Neural crest cell (in vitro differentiated cells): ENCODE results near the gene DBNL. TPM values are rescaled to one million over a fixed set of nuclear protein-coding genes. Genes with fewer than 3 reads are reported as not detected.

Source experiments
- DNase-seq: peaks from one replicate; pipeline ENCODE4 v3.0.0; 2021; ENCODE audit warnings: low read depth, mixed read lengths, low spot score
- H3K27ac Mint-ChIP-seq: one replicate; pipeline ENCODE4 v1.8.0; 2021; ENCODE audit warnings: mild to moderate bottlenecking, mixed read lengths; ENCODE audit not compliant: unreplicated experiment
- H3K27me3 Mint-ChIP-seq: 2 replicates; pipeline ENCODE4 v1.8.0; 2021; ENCODE audit warnings: low read depth, mild to moderate bottlenecking, mixed read lengths
- H3K36me3 Mint-ChIP-seq: 2 replicates; pipeline ENCODE4 v1.8.0; 2021; ENCODE audit warnings: low read depth, mild to moderate bottlenecking, mixed read lengths
- H3K4me1 Mint-ChIP-seq: 2 replicates; pipeline ENCODE4 v1.8.0; 2021; ENCODE audit warnings: mixed read lengths
- H3K4me3 Mint-ChIP-seq: one replicate; pipeline ENCODE4 v1.8.0; 2021; ENCODE audit warnings: mild to moderate bottlenecking, mixed read lengths
- H3K9me3 Mint-ChIP-seq: 2 replicates; pipeline ENCODE4 v1.8.0; 2021; ENCODE audit warnings: mixed read lengths
- CTCF ChIP-seq: fragments of 200-600 bp; sonication (generic); conservative IDR thresholded peaks from 2 replicates; pipeline ENCODE4 v1.5.0; 2021; ENCODE audit warnings: antibody characterized with exemption, mild to moderate bottlenecking
- total RNA-seq: library from RNA; stranded (reverse); gene quantifications from 2 replicates; pipeline ENCODE4 v1.2.1, GENCODE V29; 2021

Gene DBNL
- total RNA-seq, 1 donor from 2014 or later, result 74.6 TPM

GRCh38 chr7:44050121-44050914, 5.8 kb downstream of the DBNL start:
- Mint-ChIP-seq H3K4me1 (peaks cover 23% of the 10 kb centered on the region), H3K36me3 (peaks cover 2% of the 10 kb centered on the region), H3K4me3 (peak overlapping the region; percentile 25), H3K27ac (no peak overlapping the region), H3K9me3 (no peaks in the 10 kb centered on the region), H3K27me3 (no peaks in the 10 kb centered on the region)
- TF ChIP-seq CTCF, result no peak
- no peak for DNase-seq

GRCh38 chr7:44050915-44051560, 6.5 kb downstream of the DBNL start:
- Mint-ChIP-seq H3K9me3 (no peaks in the 10 kb centered on the region), H3K27ac (no peak overlapping the region), H3K27me3 (no peaks in the 10 kb centered on the region), H3K36me3 (peaks cover 8% of the 10 kb centered on the region), H3K4me3 (no peak overlapping the region), H3K4me1 (peaks cover 15% of the 10 kb centered on the region)
- TF ChIP-seq CTCF, result no peak
- DNase-seq, result no peak

GRCh38 chr7:44051611-44052220, 7.2 kb downstream of the DBNL start:
- H3K27ac Mint-ChIP-seq, result no peak overlapping the region
- H3K9me3 Mint-ChIP-seq, result no peaks in the 10 kb centered on the region
- no peaks in the 10 kb centered on the region for H3K27me3 Mint-ChIP-seq
- DNase-seq, result no peak
- peaks cover 9% of the 10 kb centered on the region for H3K4me1 Mint-ChIP-seq
- no peak overlapping the region for H3K4me3 Mint-ChIP-seq
- no peak for TF ChIP-seq CTCF
- peaks cover 10% of the 10 kb centered on the region for H3K36me3 Mint-ChIP-seq

GRCh38 chr7:44052771-44053365, 8.4 kb downstream of the DBNL start:
- no peak for TF ChIP-seq CTCF
- H3K36me3 Mint-ChIP-seq, result peaks cover 8% of the 10 kb centered on the region
- no peak for DNase-seq
- H3K4me1 Mint-ChIP-seq, result no peaks in the 10 kb centered on the region
- no peak overlapping the region for H3K27ac Mint-ChIP-seq
- no peak overlapping the region for H3K4me3 Mint-ChIP-seq
- H3K27me3 Mint-ChIP-seq, result no peaks in the 10 kb centered on the region
- H3K9me3 Mint-ChIP-seq, result no peaks in the 10 kb centered on the region

GRCh38 chr7:44056681-44057080, 12.2 kb downstream of the DBNL start:
- no peak for TF ChIP-seq CTCF
- no peak overlapping the region for H3K4me3 Mint-ChIP-seq
- H3K27me3 Mint-ChIP-seq, result no peaks in the 10 kb centered on the region
- peaks cover 11% of the 10 kb centered on the region for H3K36me3 Mint-ChIP-seq
- H3K9me3 Mint-ChIP-seq, result no peaks in the 10 kb centered on the region
- no peak for DNase-seq
- no peak overlapping the region for H3K27ac Mint-ChIP-seq
- no peaks in the 10 kb centered on the region for H3K4me1 Mint-ChIP-seq
